OCI-LY1 (cell line): ENCODE data around the gene HEBP2.

Source experiments
- CTCF ChIP-seq: fragments of 200-600 bp; sonication (generic), shearing (Covaris generic); IDR thresholded peaks from 2 replicates; pipeline ENCODE4 v1.5.1; 2017; ENCODE audit warnings: mild to moderate bottlenecking, antibody characterized with exemption, low read length, moderate library complexity, mixed read lengths
- EZH2 ChIP-seq: fragments of 200-600 bp; sonication (generic), shearing (Covaris generic); IDR thresholded peaks from 2 replicates; pipeline ENCODE4 v1.8.0; 2017; ENCODE audit warnings: borderline replicate concordance, mixed run types, mild to moderate bottlenecking, antibody characterized with exemption, low read length, moderate library complexity, mixed read lengths

DNA sequence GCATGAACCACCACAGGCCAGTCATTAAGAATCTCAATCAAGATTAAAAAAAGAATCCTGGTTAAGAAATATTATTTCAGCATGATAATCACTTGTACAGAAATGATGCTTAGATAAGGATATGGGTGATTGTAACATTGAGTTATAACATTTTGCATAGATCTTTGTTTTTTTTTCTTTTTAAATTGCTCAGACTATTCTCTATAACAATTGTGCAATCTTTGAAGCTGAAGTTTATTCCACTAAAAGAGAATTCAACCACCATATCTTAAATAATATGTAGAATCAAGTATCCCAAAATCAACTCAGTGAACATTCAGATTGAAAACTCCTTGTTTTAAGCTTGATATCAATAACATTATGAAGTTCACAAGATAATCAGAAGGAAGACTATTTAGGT, 27.0 kb upstream of the HEBP2 start:
- TF ChIP-seq CTCF = no peak
- TF ChIP-seq EZH2 = no peak
